ENCODE measurements around the gene B3GNT3. TPM values are rescaled to one million over a fixed set of nuclear protein-coding genes. Genes with fewer than 3 reads are reported as not detected.

The B3GNT3 gene
- total RNA-seq, 1 experiment from 2014 or later, result 1.9 TPM

DNA sequence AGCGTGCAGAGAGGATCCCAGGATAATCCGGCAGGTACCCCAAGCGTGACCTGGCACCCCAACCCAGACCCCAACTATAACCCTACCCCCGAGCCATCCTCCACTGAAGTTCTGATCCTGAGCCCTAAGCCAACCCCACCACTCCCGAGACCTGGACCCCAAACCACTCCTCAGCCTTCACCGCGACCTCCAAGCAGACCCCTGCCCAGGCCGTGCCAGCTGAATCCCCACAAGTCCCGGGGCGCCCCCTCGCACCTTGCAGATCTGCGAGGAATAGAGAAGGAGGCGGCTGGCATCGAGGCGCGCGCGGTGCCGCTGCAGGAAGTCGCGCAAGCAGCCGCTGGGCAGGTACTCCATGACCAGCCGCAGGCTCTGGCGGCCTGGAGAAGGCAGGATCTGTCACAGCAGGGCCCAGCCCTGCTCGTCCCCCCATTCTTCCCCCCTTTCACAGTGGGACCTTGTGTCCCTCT, 36.5 kb downstream of the B3GNT3 start:
- no peaks in the 10 kb centered on the region for H3K36me3 Mint-ChIP-seq
- no peaks in the 10 kb centered on the region for H3K9me3 Mint-ChIP-seq
- ATAC-seq (no peak), DNase-seq (ENCODE audit: low spot score) (peak; percentile 32)
- ChIA-PET CTCF (interaction anchor here (0.7 to 1.8 kb wide), 27 partner anchors 8 to 497 kb away, joined by 3 to 35 read pairs (median 5); partner anchors contain the start of genes B3GNT3, CCDC124, JAK3 and PGLS), POLR2A (interaction anchor here (0.8 to 1.8 kb wide), 6 partner anchors 11 to 251 kb away, joined by 3 to 11 read pairs (median 4); partner anchors contain the start of gene RPL18A)
- no peak for TF ChIP-seq FOXK1 (CRISPR knock-in tag; IDR thresholded peaks at IDR 0.05)
- 0 out of 2 replicates have a peak, but pooled peaks have one; percentile 15 for TF ChIP-seq FOXP1 (CRISPR knock-in tag; IDR thresholded peaks at IDR 0.05; ENCODE audit: borderline replicate concordance)
- peaks cover 26% of the 10 kb centered on the region for H3K4me1 Mint-ChIP-seq
- H3K27me3 Mint-ChIP-seq (ENCODE audit: low read depth), result peaks cover 21% of the 10 kb centered on the region
- no peak overlapping the region for H3K27ac Mint-ChIP-seq
- H3K4me3 Mint-ChIP-seq, result peak overlapping the region; percentile 79

DNA sequence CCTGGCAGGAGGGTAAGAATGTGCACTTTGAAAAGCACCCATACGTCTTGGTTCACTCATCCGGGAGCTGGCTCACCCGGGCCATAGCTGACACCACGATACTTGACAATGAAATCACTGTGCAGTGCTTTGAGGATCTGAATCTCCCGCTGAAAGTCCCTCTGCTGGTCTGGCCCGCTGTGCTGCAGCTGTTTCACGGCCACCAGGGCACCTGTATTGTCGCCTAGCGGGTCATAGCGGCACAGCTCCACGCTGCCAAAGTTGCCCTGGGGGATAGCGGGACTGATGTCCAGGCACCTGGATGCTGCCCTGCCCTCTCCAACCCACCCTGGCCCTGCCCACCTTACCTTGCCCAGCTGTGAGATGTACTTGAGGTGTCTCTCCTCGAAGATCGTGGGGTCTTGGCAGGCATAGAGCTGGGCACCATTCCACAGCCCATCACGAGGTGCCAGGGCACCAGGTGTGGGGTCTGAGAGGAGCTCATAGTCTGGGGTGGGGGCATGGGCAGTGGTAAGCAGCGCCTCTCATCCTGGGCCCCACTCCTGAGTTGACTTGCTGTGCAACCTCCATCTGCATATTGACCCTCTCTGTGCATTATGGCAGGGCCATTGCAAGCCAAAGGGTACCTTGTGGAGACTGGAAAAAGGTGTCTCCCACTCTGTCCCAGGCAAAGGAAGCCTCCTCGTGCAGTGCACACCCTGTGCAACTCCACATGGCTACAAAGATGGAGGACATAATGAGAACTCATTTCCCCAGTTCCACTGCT, 37.7 kb downstream of the B3GNT3 start:
- POLR2A ChIA-PET, result no interaction called here

GRCh38 chr19:17834350-17835181, 39.6 kb downstream of the B3GNT3 start:
- peak; percentile 52 for DNase-seq (ENCODE audit: low spot score)
- Mint-ChIP-seq H3K9me3 (no peaks in the 10 kb centered on the region), H3K4me1 (peaks cover 23% of the 10 kb centered on the region), H3K27ac (no peak overlapping the region), H3K27me3 (ENCODE audit: low read depth) (peaks cover 38% of the 10 kb centered on the region), H3K36me3 (no peaks in the 10 kb centered on the region), H3K4me3 (no peak overlapping the region)
- no peak for ATAC-seq
- TF ChIP-seq ZNF532 (CRISPR knock-in tag; IDR thresholded peaks at IDR 0.05; ENCODE audit: borderline replicate concordance), result no peak
- TF ChIP-seq, protein P1, sequence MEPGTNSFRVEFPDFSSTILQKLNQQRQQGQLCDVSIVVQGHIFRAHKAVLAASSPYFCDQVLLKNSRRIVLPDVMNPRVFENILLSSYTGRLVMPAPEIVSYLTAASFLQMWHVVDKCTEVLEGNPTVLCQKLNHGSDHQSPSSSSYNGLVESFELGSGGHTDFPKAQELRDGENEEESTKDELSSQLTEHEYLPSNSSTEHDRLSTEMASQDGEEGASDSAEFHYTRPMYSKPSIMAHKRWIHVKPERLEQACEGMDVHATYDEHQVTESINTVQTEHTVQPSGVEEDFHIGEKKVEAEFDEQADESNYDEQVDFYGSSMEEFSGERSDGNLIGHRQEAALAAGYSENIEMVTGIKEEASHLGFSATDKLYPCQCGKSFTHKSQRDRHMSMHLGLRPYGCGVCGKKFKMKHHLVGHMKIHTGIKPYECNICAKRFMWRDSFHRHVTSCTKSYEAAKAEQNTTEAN (CRISPR knock-in tag; IDR thresholded peaks at IDR 0.05), result no peak
- TF ChIP-seq ZNF416 (CRISPR knock-in tag; IDR thresholded peaks at IDR 0.05), result no peak
- ChIA-PET POLR2A (interaction anchor here (1.0 kb wide), 1 partner anchor 228 kb away, joined by 3 read pairs; no protein-coding TSS in a partner anchor), CTCF (interaction anchor here (0.6 to 2.1 kb wide), 11 partner anchors 15 to 114 kb away, joined by 3 to 27 read pairs (median 6); partner anchors contain the start of genes CCDC124, RPL18A and SLC5A5)

More for the DNA sequence above, 37.7 kb downstream of the B3GNT3 start:
- Mint-ChIP-seq H3K4me1 (peaks cover 30% of the 10 kb centered on the region), H3K4me3 (no peak overlapping the region; the same call in 1 of the 2 replicates), H3K9me3 (no peaks in the 10 kb centered on the region), H3K36me3 (no peaks in the 10 kb centered on the region), H3K27me3 (ENCODE audit: low read depth) (peaks cover 24% of the 10 kb centered on the region), H3K27ac (no peak overlapping the region)
- no peak for DNase-seq (ENCODE audit: low spot score)
- no peak for TF ChIP-seq MXD4 (CRISPR knock-in tag; IDR thresholded peaks at IDR 0.05; ENCODE audit: borderline replicate concordance)
- TF ChIP-seq CDX4 (CRISPR knock-in tag; IDR thresholded peaks at IDR 0.05; ENCODE audit: borderline replicate concordance), result no peak
- TF ChIP-seq GABPB1 (CRISPR knock-in tag; IDR thresholded peaks at IDR 0.05), result no peak
- no peak for TF ChIP-seq TEAD4 (CRISPR knock-in tag; IDR thresholded peaks at IDR 0.05)
- no peak for TF ChIP-seq HMGA2 (CRISPR knock-in tag; IDR thresholded peaks at IDR 0.05)
- no peak for TF ChIP-seq ERG (CRISPR knock-in tag; IDR thresholded peaks at IDR 0.05)
- no peak for TF ChIP-seq ZNF396 (CRISPR knock-in tag; IDR thresholded peaks at IDR 0.05; ENCODE audit: borderline replicate concordance)
- no peak for TF ChIP-seq CBFB (CRISPR knock-in tag; IDR thresholded peaks at IDR 0.05; ENCODE audit: low read depth)
- TF ChIP-seq CREM (CRISPR knock-in tag; IDR thresholded peaks at IDR 0.05), result no peak
- TF ChIP-seq GTF2I (CRISPR knock-in tag; conservative IDR thresholded peaks at IDR 0.05), result no peak
- no peak for TF ChIP-seq SMAD4 (CRISPR knock-in tag; IDR thresholded peaks at IDR 0.05)
- no peak for TF ChIP-seq ZNF263 (CRISPR knock-in tag; IDR thresholded peaks at IDR 0.05; ENCODE audit: low read depth)
- no peak for TF ChIP-seq ZNF423 (CRISPR knock-in tag; IDR thresholded peaks at IDR 0.05)
- no peak for TF ChIP-seq TCF7 (CRISPR knock-in tag; IDR thresholded peaks at IDR 0.05; ENCODE audit: low read depth)
- no peak for TF ChIP-seq TP53 (CRISPR knock-in tag; IDR thresholded peaks at IDR 0.05)
- no peak for TF ChIP-seq JUN (CRISPR knock-in tag; IDR thresholded peaks at IDR 0.05)
- TF ChIP-seq, protein P2, sequence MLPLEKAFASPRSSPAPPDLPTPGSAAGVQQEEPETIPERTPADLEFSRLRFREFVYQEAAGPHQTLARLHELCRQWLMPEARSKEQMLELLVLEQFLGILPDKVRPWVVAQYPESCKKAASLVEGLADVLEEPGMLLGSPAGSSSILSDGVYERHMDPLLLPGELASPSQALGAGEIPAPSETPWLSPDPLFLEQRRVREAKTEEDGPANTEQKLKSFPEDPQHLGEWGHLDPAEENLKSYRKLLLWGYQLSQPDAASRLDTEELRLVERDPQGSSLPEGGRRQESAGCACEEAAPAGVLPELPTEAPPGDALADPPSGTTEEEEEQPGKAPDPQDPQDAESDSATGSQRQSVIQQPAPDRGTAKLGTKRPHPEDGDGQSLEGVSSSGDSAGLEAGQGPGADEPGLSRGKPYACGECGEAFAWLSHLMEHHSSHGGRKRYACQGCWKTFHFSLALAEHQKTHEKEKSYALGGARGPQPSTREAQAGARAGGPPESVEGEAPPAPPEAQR (CRISPR knock-in tag; IDR thresholded peaks at IDR 0.05), result no peak
- TF ChIP-seq ZNF138 (CRISPR knock-in tag; conservative IDR thresholded peaks at IDR 0.05), result no peak
- no peak for TF ChIP-seq ESRRA (CRISPR knock-in tag; IDR thresholded peaks at IDR 0.05; ENCODE audit: borderline replicate concordance)
- CTCF ChIA-PET, result interaction anchor here (0.5 to 1.0 kb wide), 2 partner anchors 27 to 392 kb away, joined by 3 read pairs; partner anchors contain the start of gene RPL18A
- ATAC-seq, result no peak

Data from WTC11 (cell line).